Stimulated activated CD8-positive, alpha-beta memory T cell treated with anti-CD3 and anti-CD28 coated beads, Interleukin-2, amount 100 ng/mL, for 48 hours (primary cell): ENCODE data around the gene TRIM27.
"Not testable (repeated sequence)": the region's sequence is repeated elsewhere in the genome, so short reads cannot be mapped to it uniquely, and the experiment has no call there.

ENCODE experiments used
- DNase-seq, 2 donors: peaks; one replicate each; pipeline ENCODE4 v3.0.0-alpha.2; 2020; ENCODE audit warnings: low read depth in 2 of 2

The TRIM27 gene, protein sequence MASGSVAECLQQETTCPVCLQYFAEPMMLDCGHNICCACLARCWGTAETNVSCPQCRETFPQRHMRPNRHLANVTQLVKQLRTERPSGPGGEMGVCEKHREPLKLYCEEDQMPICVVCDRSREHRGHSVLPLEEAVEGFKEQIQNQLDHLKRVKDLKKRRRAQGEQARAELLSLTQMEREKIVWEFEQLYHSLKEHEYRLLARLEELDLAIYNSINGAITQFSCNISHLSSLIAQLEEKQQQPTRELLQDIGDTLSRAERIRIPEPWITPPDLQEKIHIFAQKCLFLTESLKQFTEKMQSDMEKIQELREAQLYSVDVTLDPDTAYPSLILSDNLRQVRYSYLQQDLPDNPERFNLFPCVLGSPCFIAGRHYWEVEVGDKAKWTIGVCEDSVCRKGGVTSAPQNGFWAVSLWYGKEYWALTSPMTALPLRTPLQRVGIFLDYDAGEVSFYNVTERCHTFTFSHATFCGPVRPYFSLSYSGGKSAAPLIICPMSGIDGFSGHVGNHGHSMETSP

DNA sequence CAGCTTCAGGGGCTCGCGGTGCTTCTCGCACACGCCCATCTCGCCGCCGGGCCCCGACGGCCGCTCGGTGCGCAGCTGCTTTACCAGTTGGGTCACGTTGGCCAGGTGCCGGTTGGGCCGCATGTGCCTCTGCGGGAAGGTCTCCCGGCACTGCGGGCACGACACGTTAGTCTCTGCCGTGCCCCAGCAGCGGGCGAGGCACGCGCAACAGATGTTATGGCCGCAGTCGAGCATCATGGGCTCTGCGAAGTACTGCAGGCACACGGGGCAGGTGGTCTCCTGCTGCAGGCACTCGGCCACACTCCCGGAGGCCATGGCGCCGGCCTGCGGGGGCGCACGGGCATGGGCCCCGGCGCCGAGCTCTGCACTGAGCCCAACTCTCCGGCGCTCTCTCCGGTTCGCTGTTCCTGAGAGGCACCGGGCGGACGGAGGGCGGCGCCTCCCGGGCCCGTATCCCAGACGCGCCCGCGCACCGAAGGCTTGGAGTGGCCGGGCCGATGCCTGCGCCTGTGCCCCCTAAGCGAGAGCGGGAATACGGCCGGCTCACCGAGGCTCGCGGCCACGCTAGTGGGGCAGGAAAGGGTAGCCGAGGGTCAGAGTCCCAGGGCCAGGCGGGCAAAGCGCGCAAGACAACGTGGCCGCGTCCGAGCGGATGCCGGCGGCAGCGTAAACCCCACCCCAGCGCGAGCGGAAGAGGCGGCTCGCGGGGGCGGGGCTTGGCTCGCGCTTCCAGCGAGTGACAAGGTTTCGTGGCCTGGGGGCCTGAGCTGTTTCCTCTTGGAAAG lies at the start of gene TRIM27:
Gene TRIM27 (minus strand): TSS at position 668 of the 785 bp plus-strand sequence. CDS start 353 bp downstream, at position 315.
- DNase-seq = peak; percentile 77 to 83

DNA sequence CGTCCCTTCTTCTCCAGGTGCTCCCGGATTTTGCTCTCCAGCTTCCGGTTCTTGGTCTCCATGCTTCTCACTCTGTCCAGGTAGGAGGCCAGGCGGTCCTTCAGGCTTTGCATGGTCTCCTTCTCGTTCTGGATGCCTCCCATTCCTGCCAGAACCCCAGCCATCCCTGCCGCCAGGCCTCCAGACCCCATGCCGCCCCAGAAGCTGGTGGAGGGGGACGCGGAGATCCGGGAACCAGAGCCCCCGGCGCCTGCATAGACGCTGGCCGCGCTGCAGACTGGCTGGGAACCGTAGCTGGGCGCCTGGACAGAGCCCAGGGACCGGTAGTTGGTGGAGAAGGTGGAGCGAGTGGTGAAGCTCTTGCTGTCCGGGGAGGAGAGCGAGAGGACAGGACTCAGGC lies 46.3 kb upstream of the TRIM27 start:
- not testable (repeated sequence) for DNase-seq

DNA sequence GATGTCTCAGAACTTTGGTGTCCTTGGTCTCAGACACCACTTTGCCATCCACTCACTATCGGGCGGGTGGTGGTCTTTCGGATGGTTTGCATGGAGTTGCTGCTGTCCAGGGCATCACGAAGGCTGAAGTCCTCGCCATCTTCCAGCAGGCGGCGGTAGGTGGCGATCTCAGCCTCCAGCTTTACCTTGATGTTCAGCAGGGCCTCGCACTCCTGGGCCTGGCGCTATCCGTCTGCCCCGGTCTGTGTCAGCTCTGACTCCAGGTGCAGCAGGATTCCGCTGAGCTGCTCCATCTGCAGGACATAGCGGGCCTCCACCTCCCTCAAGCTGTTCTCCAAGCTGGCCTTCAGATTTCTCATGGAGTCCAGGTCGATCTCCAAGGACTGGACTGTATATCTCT lies 45.3 kb upstream of the TRIM27 start:
- DNase-seq = no peak

DNA sequence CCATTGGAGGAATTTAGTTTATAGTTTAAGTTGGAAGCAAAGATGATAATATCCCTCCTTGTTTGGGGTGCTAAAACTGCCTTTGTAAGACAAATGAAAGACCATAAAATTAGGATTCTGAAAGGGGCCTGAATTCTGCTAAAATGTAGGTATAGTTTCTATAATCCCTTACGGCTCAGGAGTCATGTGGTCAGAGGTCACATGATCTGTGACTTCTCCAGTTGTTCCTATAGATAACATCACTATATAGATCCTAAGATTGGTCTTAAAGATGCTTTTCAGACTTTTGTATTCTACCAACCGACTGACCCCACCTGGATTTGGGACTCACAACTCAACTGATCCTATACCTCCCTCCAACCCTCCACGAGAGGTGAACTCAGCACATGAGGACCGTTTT lies 44.7 kb upstream of the TRIM27 start:
- DNase-seq = no peak

DNA sequence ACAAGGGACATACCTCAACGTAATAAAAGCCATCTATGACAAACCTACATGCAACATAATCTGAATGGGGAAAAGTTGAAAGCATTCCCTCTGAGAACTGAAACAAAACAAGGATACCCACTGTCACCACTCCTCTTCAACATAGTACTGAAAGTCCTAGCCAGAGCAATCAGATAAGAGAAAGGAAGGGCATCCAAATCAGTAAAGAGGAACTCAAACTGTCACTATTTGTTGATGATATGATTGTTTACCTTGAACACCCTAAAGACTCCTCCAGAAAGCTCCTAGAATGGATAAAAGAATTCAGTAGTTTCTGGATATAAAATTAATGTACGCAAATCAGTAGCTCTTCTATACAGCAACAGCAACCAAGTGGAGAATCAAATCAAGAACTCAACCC lies 41.9 kb upstream of the TRIM27 start:
- no peak for DNase-seq

DNA sequence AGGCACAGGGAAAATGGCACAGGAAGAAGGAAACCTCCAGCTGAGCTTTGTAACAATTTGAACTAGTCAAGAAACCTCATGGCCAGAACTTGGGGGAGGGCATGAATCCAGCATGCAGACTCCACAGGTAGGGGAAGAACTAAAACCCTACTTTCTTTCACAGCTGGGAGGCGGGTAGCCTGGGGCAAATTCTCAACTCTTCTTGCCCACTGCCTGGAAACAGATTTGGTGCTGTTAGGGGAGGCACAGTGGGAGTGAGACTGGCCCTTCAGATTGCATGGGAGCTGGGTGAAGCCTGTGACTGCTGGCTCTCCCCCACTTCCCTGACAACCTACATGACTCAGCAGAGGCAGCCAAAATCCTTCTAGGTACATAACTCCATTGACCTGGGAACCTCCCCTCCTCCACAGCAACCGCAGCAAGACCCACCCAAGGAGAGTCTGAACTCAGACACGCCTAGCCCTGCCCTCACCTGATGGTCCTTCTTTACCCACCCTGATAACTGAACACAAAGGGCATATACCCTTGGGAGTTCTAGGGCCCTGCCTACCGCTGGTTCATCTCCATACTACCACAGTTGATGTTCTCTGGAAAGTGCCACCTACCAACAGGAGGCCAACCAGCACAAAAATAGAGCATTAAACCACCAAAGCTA lies 37.2 kb upstream of the TRIM27 start:
- no peak for DNase-seq

DNA sequence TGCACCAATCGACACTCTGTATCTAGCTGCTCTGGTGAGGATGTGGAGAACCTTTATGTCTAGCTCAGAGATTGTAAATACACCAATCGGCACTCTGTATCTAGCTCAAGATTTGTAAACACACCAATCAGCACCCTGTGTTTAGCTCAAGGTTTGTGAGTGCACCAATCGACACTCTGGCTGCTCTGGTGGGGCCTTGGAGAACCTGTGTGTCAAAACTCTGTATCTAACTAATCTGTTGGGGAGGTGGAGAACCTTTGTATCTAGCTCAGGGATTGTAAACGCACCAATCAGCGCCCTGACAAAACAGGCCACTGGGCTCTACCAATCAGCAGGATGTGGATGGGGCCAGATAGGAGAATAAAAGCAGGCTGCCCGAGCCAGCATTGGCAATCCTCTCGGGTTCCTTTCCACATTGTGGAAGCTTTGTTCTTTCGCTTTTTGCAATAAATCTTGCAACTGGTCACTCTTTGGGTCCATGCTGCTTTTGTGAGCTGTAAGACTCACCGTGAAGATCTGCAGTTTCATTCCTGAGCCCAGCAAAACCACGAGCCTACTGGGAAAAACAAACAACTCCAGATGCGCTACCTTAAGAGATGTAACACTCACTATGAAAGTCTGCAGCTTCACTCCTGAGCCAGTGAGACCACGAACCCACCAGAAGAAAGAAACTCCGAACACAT lies 34.9 kb upstream of the TRIM27 start:
- not testable (repeated sequence) for DNase-seq

DNA sequence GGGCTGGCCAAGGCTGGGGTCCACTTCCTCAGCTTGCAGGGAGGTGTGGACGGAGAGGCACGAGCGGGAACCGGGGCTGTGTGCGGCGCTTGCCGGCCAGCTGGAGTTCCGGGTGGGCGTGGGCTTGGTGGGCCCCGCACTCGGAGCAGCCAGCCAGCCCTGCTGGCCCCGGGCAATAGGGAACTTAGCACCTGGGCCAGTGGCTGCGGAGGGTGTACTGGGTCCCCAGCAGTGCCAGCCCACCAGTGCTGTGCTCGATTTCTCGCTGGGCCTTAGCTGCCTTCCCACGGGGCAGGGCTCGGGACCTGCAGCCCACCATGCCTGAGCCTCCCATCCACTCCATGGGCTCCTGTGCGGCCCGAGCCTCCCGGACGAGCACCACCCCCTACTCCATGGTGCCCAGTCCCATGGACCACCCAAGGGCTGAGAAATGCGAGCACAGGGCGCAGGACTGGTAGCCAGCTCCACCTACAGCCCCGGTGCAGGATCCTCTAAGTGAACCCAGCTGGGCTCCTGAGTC lies 34.1 kb upstream of the TRIM27 start:
- DNase-seq = not testable (repeated sequence)

DNA sequence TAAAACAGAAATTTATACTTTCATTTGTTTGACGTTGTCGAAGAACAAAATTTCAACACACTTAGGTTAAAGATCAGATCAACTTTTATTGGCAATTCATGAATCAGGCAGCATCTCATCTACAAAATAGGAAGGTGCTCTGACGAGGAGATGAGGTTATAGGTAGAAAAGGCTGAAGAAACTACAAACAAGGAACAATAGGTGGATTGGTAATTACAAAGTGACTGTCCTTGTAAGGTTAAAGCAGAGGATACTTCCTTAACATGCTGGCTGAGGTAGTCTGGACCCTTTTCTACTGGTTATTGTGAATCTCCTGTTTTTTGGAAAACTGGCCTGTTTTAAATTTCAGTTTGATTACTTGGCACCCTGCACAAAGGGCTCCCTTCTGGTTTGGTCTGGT lies 32.5 kb upstream of the TRIM27 start:
- no peak for DNase-seq

DNA sequence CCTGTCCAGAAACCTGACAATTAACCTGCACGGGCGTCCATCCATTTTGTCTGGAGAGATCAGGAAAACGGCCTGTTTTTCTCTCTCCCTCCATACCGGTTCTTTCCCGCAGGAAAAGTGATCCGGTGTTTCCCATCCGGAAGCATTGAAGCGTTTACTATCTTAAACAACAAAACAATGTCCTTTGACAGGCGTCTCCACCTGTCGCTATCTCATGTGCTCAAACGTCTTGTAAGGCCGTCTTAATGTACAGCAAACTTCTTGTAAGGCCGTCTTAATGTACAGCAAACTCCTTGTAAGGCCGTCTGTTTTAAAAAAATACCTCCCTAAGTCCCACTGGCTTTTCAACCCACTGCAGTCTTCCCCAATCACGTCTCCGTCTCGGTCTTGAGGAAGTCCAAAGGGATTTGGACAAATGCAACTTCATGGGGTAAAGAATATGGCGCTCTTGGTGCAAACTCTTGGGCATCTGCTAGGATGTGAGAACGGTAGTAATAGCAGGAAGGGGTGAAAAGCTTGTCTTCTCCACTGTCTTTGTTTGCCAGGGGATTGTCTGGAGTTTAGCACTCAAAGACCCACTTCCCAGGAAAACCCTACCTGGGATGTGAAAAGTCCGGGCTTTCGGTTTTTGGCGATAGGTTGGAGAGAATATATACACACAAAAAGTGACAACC lies 29.9 kb upstream of the TRIM27 start:
- DNase-seq = no peak

DNA sequence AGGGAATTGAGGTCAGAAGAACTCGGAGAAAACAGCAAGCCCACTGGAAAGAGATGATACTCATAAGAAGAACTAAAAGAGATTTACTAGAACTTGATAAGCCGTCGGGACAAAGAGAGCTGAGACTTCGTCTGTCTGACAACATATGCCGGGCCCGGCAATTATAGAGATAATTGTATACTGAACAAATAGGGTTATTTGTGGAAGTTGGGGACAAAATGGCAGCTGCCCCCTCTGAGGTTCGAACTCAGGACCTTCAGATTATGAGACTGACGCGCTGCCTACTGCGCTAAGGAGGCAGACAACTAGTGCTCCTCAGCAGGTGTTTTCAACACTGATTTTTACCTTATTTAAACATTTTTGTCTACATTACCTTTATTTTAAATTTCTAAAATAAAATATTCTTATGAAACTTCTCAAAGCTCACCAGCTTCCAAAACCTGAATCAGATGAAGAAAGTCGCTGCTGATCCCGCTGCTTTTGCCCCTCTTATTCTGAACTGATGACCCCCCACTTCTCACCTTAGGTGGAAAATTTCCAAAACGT lies 29.3 kb upstream of the TRIM27 start:
- peak; percentile 26 to 47 for DNase-seq

DNA sequence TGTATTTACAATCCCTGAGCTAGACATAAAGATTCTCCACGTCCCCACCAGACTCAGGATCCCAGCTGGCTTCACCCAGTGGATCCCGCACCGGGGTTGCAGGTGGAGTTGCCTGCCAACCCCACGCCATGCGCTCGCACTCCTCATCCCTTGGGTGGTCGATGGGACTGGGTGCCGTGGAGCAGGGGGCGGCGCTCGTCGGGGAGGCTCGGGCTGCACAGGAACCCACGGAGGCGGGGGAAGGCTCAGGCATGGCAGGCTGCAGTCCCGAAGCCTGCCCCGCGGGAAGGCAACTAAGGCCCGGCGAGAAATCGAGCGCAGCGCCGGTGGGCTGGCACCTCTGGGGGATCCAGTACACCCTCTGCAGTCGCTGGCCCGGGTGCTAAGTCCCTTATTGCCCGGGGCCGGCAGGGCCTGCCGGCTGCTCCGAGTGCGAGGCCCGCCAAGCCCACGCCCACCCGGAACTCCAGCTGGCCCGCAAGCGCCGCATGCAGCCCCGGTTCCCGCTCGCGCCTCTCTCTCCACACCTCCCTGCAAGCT lies 25.9 kb upstream of the TRIM27 start:
- not testable (repeated sequence) for DNase-seq

DNA sequence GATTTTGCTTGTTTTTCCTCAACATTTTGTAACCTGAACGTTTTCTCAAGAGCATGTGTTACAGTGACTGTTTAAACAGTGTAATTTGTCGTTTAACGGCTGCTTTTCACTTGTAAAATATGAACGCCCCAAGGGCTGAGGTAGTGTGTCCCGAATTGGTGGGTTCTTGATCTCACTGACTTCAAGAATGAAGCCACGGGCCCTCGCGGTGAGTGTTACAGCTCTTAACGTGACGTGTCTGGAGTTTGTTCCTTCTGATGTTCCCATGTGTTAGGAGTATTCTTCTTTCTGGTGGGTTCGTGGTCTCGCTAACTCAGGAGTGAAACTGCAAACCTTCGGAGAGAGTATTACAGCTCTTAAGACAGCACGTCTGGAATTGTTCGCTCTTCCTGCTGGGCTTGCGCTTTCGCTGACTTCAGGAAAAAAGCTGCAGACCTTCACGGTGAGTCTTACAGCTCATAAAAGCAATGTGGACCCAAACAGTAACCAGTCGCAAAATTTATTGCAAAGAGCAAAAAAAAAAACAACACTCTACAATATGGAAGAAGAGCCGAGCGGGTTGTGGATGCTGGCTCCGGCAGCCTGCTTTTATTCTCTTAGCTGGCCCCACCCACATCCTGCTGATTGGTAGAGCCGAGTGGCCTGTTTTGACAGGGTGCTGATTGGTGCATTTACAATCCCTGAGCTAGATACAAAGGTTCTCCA lies 25.1 kb upstream of the TRIM27 start:
- no peak for DNase-seq

DNA sequence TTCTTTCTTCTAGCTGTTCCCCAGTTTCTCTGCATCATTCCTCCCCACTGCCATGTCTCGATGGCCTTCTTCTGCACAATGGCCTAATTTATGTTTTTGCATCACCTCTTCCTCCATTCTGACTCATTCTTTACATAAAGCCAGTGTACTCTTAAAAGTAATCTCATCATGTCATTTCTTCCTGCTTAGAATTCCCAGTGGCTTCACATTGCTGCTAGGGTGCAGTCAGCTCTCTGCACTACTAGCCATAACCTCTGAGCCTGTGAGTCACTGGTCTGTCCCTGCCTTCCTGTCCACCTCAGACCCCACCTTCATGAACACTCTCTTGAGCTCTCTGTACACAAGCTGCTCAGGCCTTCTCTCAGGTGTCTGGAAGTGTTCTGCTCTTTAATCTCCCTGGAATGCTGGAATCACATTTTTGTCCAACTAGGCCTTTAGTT lies 24.1 kb upstream of the TRIM27 start:
- no peak for DNase-seq

DNA sequence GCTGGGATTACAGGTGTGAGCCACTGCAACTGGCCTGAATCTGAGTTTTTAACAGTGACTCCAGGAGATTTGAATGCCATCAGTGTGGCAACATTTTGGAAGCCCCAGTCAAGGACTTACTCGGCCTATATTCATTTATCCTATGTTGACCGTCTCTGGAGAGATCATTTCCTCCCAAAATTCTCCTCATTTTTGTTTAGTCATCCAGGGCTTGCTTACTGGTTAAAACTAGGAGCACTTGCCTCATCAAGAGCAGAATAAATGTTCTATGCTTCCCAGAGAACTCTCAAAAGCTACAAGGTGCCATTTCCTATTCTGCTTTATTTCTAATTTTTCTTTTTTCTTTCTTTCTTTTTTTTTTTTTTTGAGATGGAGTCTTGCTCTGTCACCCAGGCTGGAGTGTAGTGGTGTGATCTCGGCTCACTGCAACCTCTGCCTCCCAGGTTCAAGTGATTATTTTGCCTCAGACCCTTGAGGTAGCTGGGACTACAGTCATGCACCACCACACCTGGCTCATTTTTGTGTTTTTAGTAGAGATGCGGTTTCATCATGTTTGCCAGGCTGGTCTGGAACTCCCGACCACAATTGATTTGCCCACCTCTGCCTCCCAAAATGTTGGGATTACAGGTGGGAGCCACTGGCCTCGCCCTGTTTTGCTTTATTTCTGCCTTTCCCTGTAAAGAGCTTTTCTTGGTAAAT lies 23.4 kb upstream of the TRIM27 start:
- DNase-seq = no peak

DNA sequence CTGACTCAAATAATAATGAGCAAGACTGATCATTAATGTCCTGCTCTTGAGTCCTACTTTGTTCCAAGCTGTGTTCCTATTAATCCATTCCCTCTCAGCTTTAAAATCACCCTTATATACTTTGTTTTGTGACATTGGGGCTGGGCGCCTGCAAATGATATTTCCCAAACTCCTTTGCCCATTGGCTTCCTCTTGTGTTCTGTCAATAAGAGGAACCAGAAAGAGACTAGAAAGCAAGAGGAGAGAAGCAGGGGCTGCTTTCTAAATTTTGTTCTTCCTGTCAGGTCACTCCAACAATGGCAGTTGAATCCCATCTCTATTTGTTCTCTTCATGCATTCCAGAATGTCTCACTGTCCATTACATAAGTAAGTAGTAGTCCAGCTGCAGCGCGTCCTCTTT lies 21.6 kb upstream of the TRIM27 start:
- no peak for DNase-seq

DNA sequence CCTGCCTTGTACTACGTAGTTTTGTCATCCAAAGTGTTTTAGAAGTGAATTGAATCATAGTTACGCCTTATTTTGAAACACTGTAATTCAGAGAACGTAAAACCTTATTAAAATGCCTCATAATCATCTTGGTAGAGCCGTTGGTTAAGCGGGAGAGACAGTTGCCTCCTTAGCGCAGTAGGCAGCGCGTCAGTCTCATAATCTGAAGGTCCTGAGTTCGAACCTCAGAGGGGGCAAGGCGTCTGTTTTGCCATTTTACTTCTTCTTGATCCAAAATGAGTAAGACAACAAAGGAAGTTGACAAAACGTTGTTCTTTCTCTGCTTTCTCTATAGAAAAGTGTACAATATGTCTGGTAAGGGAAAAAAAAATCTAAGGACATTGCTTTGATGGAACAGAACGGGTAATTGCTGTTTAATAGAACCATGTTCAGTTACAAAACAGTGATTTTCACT lies 20.7 kb upstream of the TRIM27 start:
- peak in 1 of 2 donors; percentile 55 for DNase-seq

DNA sequence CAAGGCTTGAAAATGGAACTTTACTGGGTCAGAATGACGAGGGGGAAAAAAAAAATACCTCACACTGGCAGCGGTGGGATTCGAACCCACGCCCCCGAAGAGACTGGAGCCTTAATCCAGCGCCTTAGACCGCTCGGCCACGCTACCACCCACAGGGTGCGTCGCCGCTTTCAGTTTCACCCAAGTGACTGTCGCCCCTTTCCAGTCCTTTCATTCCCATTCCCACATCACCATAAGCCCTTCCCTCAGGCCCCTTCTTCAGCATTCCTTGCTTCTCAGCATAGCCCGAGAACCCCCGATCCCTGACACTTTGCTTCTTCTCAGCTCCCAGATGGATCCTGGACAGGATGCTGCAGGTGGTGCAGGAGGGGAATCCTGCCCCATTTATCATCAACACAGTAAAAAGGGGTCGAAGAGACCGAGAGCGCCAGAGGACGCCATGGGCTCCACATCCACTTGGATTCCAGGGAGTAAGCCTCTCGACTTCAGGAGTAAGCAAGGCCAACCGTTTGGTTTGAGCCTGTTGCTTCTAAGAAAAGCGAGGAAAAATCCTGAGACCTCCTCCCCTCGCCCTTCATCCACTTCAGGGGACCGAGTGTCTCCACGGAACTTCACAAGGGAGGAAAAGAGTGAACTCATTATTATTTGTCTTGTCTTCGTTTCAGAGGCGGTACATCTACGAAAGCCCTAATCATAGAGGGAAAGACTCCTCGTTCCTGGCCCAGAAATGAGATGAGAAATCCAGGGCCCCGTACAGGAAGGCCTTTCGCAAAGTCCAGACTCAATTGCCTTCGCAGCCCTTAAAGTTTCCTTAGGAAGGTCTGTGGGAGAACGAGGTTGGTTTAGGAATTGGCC lies 20.0 kb upstream of the TRIM27 start:
- DNase-seq = peak; percentile 59 to 70
